AG04449 (cell line): ENCODE results near the gene B4GAT1.

Source experiments
- CTCF ChIA-PET: fragments of 350-600 bp; formaldehyde crosslinking; extraction: SDS; loops from one replicate; lab custom pipeline; 2021; ENCODE audit warnings: antibody characterized with exemption; lab: Yijun Ruan, JAX
- POLR2A ChIA-PET: fragments of 400-600, 350-600 bp; formaldehyde crosslinking; extraction: SDS; loops from one replicate; lab custom pipeline; 2020; ENCODE audit warnings: antibody characterized with exemption, inconsistent platforms; lab: Yijun Ruan, JAX
- DNase-seq: peaks from one replicate; pipeline ENCODE4 v3.0.0-alpha.2; 2010; ENCODE audit warnings: low read depth, low spot score
- H3K4me3 ChIP-seq: 2 replicates; pipeline ENCODE4 v1.5.1; 2011; ENCODE audit warnings: low read depth, mild to moderate bottlenecking, control low read depth, low read length
- TF ChIP-seq, protein P1 (sequence below): IDR thresholded peaks from one replicate; pipeline ENCODE4 v1.5.1; 2011; ENCODE audit warnings: mild to moderate bottlenecking, moderate library complexity, low read length, control low read depth, inconsistent platforms; ENCODE audit not compliant: insufficient read depth; ENCODE audit errors: missing control alignments

The B4GAT1 gene

DNA sequence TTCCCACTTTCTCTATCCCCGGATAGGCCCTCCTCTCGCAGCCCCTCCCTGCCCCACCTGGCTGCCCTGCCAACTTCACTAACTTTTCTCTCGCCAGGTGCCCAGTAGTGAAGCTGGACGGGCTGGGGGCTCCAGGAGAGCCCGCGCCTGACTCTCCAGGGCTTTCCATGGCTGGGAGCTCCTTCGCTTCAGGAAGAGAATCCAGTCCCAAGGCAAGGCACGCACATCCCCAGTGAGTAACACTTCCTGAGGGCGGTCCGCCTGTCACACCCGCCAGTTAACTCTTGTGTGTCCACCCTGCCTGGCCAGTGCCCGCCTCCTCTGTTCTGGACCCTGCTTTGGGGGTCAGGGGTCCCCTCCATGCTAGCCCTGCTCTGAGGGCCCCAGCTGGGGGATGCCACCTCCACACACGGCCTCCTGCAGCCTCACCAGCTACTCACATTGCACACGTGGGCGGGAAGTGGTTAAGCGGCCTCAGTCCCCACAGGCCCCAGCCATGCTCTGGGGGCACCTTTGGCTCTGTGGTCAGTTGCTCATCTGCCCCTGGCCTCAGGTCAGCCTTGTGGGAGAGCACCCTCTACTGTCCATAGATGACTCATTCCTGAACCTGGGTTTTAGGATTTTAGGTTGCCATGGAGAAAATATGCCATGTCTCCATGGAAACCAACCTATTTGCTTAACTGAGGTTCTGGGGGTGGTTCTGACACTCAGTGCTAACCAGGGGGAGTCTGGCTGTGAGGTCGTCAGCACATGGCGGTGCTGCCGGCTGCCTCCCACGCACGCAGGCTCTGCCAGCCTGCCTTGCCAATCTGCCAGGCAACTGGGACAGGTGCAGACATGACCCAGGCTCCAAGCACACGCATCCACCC is 11.0 kb downstream of the B4GAT1 start, which contains the start of gene RIN1:
TSS of gene RIN1 (minus strand) at position 201 of the 869 bp plus-strand sequence. CDS start at position 169, 32 bp downstream.
- H3K4me3 ChIP-seq, result peak within 1 kb of the TSS; percentile 80
- POLR2A ChIA-PET, result interaction anchor here (0.6 to 3.7 kb wide), 9 partner anchors 8 to 281 kb away, joined by 3 to 106 read pairs (median 12); partner anchors contain the start of genes B4GAT1, BRMS1, CD248 and YIF1A
- TF ChIP-seq, protein P1, sequence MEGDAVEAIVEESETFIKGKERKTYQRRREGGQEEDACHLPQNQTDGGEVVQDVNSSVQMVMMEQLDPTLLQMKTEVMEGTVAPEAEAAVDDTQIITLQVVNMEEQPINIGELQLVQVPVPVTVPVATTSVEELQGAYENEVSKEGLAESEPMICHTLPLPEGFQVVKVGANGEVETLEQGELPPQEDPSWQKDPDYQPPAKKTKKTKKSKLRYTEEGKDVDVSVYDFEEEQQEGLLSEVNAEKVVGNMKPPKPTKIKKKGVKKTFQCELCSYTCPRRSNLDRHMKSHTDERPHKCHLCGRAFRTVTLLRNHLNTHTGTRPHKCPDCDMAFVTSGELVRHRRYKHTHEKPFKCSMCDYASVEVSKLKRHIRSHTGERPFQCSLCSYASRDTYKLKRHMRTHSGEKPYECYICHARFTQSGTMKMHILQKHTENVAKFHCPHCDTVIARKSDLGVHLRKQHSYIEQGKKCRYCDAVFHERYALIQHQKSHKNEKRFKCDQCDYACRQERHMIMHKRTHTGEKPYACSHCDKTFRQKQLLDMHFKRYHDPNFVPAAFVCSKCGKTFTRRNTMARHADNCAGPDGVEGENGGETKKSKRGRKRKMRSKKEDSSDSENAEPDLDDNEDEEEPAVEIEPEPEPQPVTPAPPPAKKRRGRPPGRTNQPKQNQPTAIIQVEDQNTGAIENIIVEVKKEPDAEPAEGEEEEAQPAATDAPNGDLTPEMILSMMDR, result peak; percentile 29
- CTCF ChIA-PET, result interaction anchor here (0.9 to 8.8 kb wide), 14 partner anchors 9 to 70 kb away, joined by 3 to 231 read pairs (median 6); partner anchors contain the start of genes BRMS1, CD248, RAB1B and YIF1A
- peak; percentile 71 for DNase-seq

DNA sequence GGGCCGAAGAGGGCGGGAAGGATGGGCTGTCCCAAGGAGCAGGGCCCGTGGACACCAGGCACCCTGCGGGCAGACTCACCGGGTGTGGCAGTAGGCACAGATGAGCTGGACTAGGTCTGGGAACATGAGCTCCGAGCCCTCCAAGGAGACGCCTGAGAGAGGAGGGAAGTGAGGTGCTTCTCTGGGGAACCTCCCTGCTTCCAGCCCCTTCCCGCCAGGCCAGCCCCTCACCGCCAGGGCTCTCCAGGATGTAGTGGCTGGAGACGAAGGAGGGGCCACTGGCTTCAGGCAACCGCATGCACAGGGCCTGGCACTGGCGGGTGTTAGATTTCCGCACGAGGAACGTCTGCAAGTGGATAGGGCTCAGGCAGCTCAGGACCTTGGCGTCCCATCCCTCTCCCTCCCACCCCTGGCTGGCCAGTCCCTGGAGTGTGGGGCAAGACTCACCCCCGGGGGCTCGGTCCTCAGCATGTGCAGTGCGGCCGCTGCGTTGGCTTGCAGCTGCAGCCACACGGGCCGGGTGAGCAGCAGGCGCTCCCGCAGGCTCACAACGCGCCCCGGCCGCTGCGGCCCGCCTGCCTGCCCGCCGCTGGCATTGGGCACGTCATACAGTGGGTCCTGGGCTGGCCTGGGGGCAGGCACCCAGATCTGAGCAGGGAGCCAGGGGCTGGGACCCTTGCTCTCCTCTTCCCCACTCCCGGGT is 11.7 kb downstream of the B4GAT1 start:
- ChIA-PET POLR2A (interaction anchor here (0.6 to 3.7 kb wide), 10 partner anchors 9 to 1018 kb away, joined by 3 to 106 read pairs (median 10); partner anchors contain the start of genes B4GAT1, BRMS1, CD248 and POLD4), CTCF (interaction anchor here (0.8 to 8.8 kb wide), 18 partner anchors 9 to 114 kb away, joined by 3 to 231 read pairs (median 6); partner anchors contain the start of genes BRMS1, CD248, RAB1B and YIF1A)
- no peak for DNase-seq
- TF ChIP-seq, protein P1, result no peak
- H3K4me3 ChIP-seq, result peak overlapping the region; percentile 80

DNA sequence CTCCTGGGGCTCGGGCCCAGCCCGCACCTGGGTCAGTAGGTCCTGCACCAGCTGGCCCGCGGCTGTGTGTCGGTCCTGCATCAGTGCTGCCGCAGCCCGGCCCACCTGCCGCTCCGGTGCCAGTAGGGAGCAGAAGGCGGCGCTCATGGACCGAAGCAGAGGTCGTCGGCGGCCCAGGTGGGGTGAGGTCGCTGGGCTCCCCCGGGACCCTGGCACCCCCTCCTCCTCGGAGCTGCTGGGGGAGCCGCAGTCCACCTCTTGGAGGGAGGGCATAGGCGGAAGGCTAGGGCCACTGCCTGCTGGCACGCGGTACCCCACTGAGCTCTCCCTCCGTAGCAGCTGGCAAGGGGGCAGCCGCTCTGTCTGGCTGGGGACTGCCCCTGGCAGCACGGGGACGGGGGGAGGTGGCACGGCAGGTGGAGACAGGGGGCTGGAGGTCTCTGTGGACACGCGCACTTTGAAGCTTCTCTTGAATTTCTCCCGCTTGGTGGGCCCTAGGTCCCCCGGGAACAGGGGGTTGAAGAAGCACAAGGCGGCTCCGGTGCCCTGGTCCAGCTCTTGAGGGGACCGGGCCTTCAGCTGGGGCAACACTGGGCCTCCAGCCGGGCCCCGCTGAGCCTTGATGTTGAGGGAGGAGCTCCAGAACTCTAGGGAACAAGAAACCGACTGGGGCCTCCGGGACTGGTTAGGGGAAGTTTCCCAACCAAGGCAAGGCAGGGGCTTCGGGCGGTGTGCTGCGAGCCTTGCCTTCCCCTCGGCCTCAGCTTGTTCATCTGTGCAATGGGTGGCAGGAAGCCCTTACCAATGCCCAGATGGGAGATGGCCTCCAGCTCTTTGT is 12.6 kb downstream of the B4GAT1 start:
- no peak for DNase-seq
- ChIA-PET CTCF (interaction anchor here (0.8 to 8.8 kb wide), 14 partner anchors 8 to 113 kb away, joined by 3 to 231 read pairs (median 6); partner anchors contain the start of genes BRMS1, CD248, MRPL11 and YIF1A), POLR2A (interaction anchor here (0.6 to 3.7 kb wide), 8 partner anchors 9 to 1019 kb away, joined by 3 to 106 read pairs (median 18); partner anchors contain the start of genes BRMS1, CD248, POLD4 and YIF1A)
- TF ChIP-seq, protein P1, result no peak
- peak overlapping the region; percentile 80 for H3K4me3 ChIP-seq

GRCh38 chr11:66333896-66334604 is 13.4 kb downstream of the B4GAT1 start:
- TF ChIP-seq, protein P1, result no peak
- H3K4me3 ChIP-seq, result peak overlapping the region; percentile 80
- POLR2A ChIA-PET, result interaction anchor here (2.7 to 3.7 kb wide), 3 partner anchors 8 to 21 kb away, joined by 29 to 106 read pairs (median 29); partner anchors contain the start of gene CD248
- no peak for DNase-seq
- CTCF ChIA-PET, result interaction anchor here (0.7 to 8.8 kb wide), 11 partner anchors 11 to 113 kb away, joined by 3 to 231 read pairs (median 8); partner anchors contain the start of genes BRMS1, CD248 and MRPL11
